GM23338 (cell line): Measurements from ENCODE around the gene BRINP2. TPM values are rescaled to one million over a fixed set of nuclear protein-coding genes. Genes with fewer than 3 reads are reported as not detected.
A peak's percentile ranks its signal among the peaks of the same experiment; 100 is the strongest.
"Not testable (repeated sequence)": the region's sequence is repeated elsewhere in the genome, so short reads cannot be mapped to it uniquely, and the experiment has no call there.

Source experiments
- ATAC-seq: fragments of 200-7000 bp; cut with Tn5 transposase; 3 replicates; pipeline ENCODE4 v1.9.1; 2020
- DNase-seq: peaks from one replicate; pipeline ENCODE4 v3.0.0-alpha.2; 2015; ENCODE audit warnings: low spot score
- H2AFZ ChIP-seq: fragments of 200-600 bp; sonication (generic); 2 replicates; pipeline ENCODE4 v1.8.0; 2016; ENCODE audit warnings: antibody characterized with exemption, mild to moderate bottlenecking, moderate library complexity
- H3F3A ChIP-seq: fragments of 200-600 bp; sonication (generic); replicated peaks from 2 replicates; pipeline ENCODE4 v1.8.0; 2017; ENCODE audit warnings: antibody characterized with exemption, mixed run types, low read depth
- H3K27ac ChIP-seq: fragments of 200-600 bp; sonication (generic); 2 replicates; pipeline ENCODE4 v1.6.1; 2016; ENCODE audit warnings: low read depth
- H3K27me3 ChIP-seq: fragments of 200-600 bp; sonication (generic); 2 replicates; pipeline ENCODE4 v1.8.0; 2016; ENCODE audit warnings: mild to moderate bottlenecking, mixed run types, moderate library complexity; ENCODE audit not compliant: insufficient read depth
- H3K36me3 ChIP-seq: fragments of 200-600 bp; sonication (generic); 2 replicates; pipeline ENCODE4 v1.8.0; 2016; ENCODE audit warnings: mild to moderate bottlenecking; ENCODE audit not compliant: insufficient read depth
- H3K4me1 ChIP-seq: fragments of 200-600 bp; sonication (generic); 2 replicates; pipeline ENCODE4 v1.8.0; 2016; ENCODE audit warnings: mild to moderate bottlenecking, moderate library complexity; ENCODE audit not compliant: insufficient read depth
- H3K4me2 ChIP-seq: fragments of 200-600 bp; sonication (generic); 2 replicates; pipeline ENCODE4 v1.7.1; 2017; ENCODE audit warnings: mixed run types
- H3K4me3 ChIP-seq: fragments of 200-600 bp; sonication (generic); 2 replicates; pipeline ENCODE4 v1.6.1; 2016; ENCODE audit warnings: mixed run types
- H3K79me2 ChIP-seq: fragments of 200-600 bp; sonication (generic); replicated peaks from 2 replicates; pipeline ENCODE4 v1.8.0; 2017; ENCODE audit warnings: mild to moderate bottlenecking; ENCODE audit not compliant: insufficient read depth
- H3K9me2 ChIP-seq: fragments of 200-600 bp; sonication (generic); 2 replicates; pipeline ENCODE4 v1.8.0; 2017; ENCODE audit not compliant: insufficient read depth
- H4K20me1 ChIP-seq: fragments of 200-600 bp; sonication (generic); replicated peaks from 2 replicates; pipeline ENCODE4 v1.8.0; 2017; ENCODE audit warnings: mild to moderate bottlenecking; ENCODE audit not compliant: insufficient read depth
- H3K27ac Mint-ChIP-seq: 2 replicates; pipeline ENCODE4 v1.8.0; 2020; ENCODE audit warnings: inconsistent platforms, mild to moderate bottlenecking, moderate library complexity, mixed read lengths
- H3K27me3 Mint-ChIP-seq: 3 replicates; pipeline ENCODE4 v1.8.0; 2022; ENCODE audit warnings: low read depth, mild to moderate bottlenecking, moderate library complexity, mixed read lengths, inconsistent platforms; ENCODE audit not compliant: insufficient read depth, poor library complexity
- H3K36me3 Mint-ChIP-seq: 3 replicates; pipeline ENCODE4 v1.8.0; 2021; ENCODE audit warnings: low read depth, mild to moderate bottlenecking, inconsistent platforms, moderate library complexity, mixed read lengths
- H3K4me1 Mint-ChIP-seq: 3 replicates; pipeline ENCODE4 v1.8.0; 2020; ENCODE audit warnings: mild to moderate bottlenecking, inconsistent platforms, mixed read lengths
- H3K4me3 Mint-ChIP-seq: 3 replicates; pipeline ENCODE4 v1.8.0; 2021; ENCODE audit warnings: moderate library complexity, mild to moderate bottlenecking, inconsistent platforms, mixed read lengths
- H3K9me3 Mint-ChIP-seq: 3 replicates; pipeline ENCODE4 v1.8.0; 2020; ENCODE audit warnings: moderate library complexity, mild to moderate bottlenecking, inconsistent platforms, mixed read lengths
- CREB1 ChIP-seq: fragments of 250-450 bp; sonication (Bioruptor Pico); IDR thresholded peaks from 2 replicates; pipeline ENCODE4 v1.5.0; 2020; ENCODE audit warnings: low read depth, mild to moderate bottlenecking, moderate library complexity
- EZH2 ChIP-seq: fragments of 200-600 bp; sonication (generic); IDR thresholded peaks from one replicate; pipeline ENCODE4 v1.8.0; 2017; ENCODE audit warnings: antibody characterized with exemption, mild to moderate bottlenecking, low read depth; ENCODE audit not compliant: unreplicated experiment
- EZH2phosphoT487 ChIP-seq: fragments of 200-600 bp; sonication (generic); IDR thresholded peaks from one replicate; pipeline ENCODE4 v1.8.1; 2018; ENCODE audit warnings: antibody characterized with exemption; ENCODE audit not compliant: unreplicated experiment
- POLR2AphosphoS5 ChIP-seq: IDR thresholded peaks from 2 replicates; pipeline ENCODE4 v1.6.1; 2016; ENCODE audit warnings: antibody characterized with exemption, low read depth
- STAT1 ChIP-seq: IDR thresholded peaks from one replicate; pipeline ENCODE4 v1.6.1; 2016; ENCODE audit warnings: antibody characterized with exemption; ENCODE audit not compliant: unreplicated experiment
- ZNF114 ChIP-seq: fragments of 250-450 bp; sonication (Bioruptor Pico); IDR thresholded peaks from 2 replicates; pipeline ENCODE4 v1.5.0; 2020; ENCODE audit warnings: mild to moderate bottlenecking, moderate library complexity
- polyA plus RNA-seq: library from polyadenylated mRNA; unstranded; fragments of >200 nt; fragmentation: Nextera tagmentation; extraction: Ambion mirVana; gene quantifications from 2 replicates; pipeline ENCODE4 v1.2.1, GENCODE V29; 2016
- total RNA-seq: library from RNA; depleted of rRNA; stranded (reverse); fragments of >200 nt; shearing (Covaris generic); gene quantifications from 2 replicates; pipeline ENCODE4 v1.2.3, GENCODE V29; 2014
- TF ChIP-seq, protein P1 (sequence below): IDR thresholded peaks from one replicate; pipeline ENCODE4 v1.6.1; 2018; ENCODE audit warnings: antibody characterized with exemption; ENCODE audit not compliant: unreplicated experiment

The BRINP2 gene
- total and polyA plus RNA-seq, 2 experiments from 2014 or later: 0.10 to 0.52 TPM

DNA sequence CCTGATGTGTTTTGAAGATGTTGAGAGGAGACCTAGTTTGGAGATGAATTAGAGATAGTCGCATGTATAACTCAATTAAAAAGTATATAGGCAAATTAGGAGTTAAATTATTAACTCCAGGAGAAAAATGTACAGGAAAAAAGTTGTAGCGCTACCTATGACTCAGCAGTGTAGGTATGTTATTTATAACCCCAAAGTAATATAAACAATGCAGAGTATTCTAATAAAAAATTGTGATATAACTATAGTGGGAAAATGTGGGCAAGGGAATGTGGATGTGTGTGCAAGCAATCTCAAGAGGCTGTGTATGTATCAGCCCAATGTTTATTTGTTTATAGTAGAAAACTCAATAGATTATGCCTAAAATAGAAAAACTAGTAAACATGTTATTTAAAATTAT, 144.5 kb downstream of the BRINP2 start (continued):
- no peak for TF ChIP-seq CREB1 (CRISPR knock-in tag)
- TF ChIP-seq ZNF114 (CRISPR knock-in tag): no peak

DNA sequence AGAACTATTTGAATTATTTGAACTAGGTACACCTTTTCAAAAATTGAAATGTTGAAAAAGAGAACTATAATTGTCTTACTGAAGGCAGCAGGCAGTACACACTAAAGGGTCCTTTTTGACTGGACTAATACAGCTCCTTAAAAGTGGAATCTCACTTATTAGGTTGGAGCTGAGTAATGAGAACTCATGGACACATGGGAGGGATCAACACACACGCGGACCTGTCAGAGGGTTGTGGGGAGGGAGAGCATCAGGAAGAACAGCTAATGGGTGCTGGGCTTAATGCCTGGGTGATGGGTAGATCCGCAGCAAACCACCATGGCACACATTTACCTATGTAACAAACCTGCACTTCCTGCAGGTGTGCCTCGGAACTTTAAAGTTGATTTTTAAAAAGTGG, 145.0 kb downstream of the BRINP2 start:
- no peak overlapping the region for H3K27ac ChIP-seq
- no peaks in the 10 kb centered on the region for H3K27me3 ChIP-seq
- 0 out of 2 replicates have a peak, but pooled peaks cover 5% of the 10 kb centered on the region for H3K4me1 ChIP-seq
- Mint-ChIP-seq H3K27ac (no peak overlapping the region), H3K9me3 (peaks cover 3% of the 10 kb centered on the region; the same call in 1 of the 3 replicates), H3K4me1 (peaks cover 6% of the 10 kb centered on the region), H3K27me3 (peaks cover 3% of the 10 kb centered on the region), H3K4me3 (no peak overlapping the region), H3K36me3 (no peaks in the 10 kb centered on the region)
- H3K4me2 ChIP-seq: no peak overlapping the region
- H3K36me3 ChIP-seq: no peaks in the 10 kb centered on the region
- H4K20me1 ChIP-seq: no peaks in the 10 kb centered on the region
- ATAC-seq: no peak
- H3K4me3 ChIP-seq: no peak overlapping the region
- peak overlapping the region; percentile 83; the same call in 1 of the 2 replicates for H2AFZ ChIP-seq
- H3K9me2 ChIP-seq: no peaks in the 10 kb centered on the region
- H3F3A ChIP-seq: no peaks in the 10 kb centered on the region
- H3K79me2 ChIP-seq: no peaks in the 10 kb centered on the region
- no peak for DNase-seq
- TF ChIP-seq POLR2AphosphoS5 (no peak), EZH2 (no peak)
- TF ChIP-seq, protein P1, sequence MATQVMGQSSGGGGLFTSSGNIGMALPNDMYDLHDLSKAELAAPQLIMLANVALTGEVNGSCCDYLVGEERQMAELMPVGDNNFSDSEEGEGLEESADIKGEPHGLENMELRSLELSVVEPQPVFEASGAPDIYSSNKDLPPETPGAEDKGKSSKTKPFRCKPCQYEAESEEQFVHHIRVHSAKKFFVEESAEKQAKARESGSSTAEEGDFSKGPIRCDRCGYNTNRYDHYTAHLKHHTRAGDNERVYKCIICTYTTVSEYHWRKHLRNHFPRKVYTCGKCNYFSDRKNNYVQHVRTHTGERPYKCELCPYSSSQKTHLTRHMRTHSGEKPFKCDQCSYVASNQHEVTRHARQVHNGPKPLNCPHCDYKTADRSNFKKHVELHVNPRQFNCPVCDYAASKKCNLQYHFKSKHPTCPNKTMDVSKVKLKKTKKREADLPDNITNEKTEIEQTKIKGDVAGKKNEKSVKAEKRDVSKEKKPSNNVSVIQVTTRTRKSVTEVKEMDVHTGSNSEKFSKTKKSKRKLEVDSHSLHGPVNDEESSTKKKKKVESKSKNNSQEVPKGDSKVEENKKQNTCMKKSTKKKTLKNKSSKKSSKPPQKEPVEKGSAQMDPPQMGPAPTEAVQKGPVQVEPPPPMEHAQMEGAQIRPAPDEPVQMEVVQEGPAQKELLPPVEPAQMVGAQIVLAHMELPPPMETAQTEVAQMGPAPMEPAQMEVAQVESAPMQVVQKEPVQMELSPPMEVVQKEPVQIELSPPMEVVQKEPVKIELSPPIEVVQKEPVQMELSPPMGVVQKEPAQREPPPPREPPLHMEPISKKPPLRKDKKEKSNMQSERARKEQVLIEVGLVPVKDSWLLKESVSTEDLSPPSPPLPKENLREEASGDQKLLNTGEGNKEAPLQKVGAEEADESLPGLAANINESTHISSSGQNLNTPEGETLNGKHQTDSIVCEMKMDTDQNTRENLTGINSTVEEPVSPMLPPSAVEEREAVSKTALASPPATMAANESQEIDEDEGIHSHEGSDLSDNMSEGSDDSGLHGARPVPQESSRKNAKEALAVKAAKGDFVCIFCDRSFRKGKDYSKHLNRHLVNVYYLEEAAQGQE: no peak

DNA sequence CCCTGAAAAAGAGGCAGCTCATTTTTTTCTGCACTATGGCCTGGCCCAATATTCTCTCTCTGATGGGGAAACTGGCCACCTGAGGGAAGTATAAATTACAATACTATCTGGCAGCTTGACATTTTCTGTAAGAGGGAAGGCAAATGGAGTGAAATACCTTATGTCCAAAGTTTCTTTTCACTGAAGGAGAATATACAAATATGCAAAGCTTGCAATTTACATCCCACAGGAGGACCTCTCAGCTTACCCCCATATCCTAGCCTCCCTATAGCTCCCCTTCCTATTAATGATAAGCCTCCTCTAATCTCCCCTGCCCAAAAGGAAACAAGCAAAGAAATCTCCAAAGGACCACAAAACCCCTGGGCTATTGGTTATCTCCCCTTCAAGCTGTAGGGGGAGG, 150.7 kb downstream of the BRINP2 start:
- not testable (repeated sequence) for H3K9me2 ChIP-seq, H3K27ac Mint-ChIP-seq, H2AFZ ChIP-seq, H3K4me1 ChIP-seq, H4K20me1 ChIP-seq, DNase-seq, H3K36me3 Mint-ChIP-seq, H3K4me3 ChIP-seq, ATAC-seq, H3K27me3 ChIP-seq, H3K4me2 ChIP-seq, H3F3A ChIP-seq, H3K36me3 ChIP-seq, H3K9me3 Mint-ChIP-seq, H3K79me2 ChIP-seq, H3K27ac ChIP-seq, H3K4me3 Mint-ChIP-seq, H3K27me3 Mint-ChIP-seq
- H3K4me1 Mint-ChIP-seq: peaks cover 13% of the 10 kb centered on the region

DNA sequence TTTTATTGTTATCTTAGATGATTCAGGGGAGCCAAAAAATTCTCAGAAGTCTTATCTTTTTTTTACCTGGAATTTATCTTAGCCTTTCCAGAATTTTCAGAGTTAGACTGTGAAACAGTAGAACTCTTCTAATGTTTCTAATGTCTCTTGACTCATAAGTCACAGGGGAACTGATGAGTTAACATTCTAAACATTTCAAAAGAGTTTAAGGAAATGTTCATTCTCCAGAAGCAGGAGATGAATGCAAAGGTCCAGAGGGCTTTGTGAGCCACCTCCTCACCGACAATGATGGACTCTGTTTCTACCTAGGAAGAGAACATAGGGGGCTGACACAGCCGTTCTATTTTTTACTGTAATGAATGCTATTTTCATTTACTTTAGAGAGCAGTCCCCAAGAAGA, 157.5 kb downstream of the BRINP2 start:
- ATAC-seq (no peak), DNase-seq (no peak)
- no peaks in the 10 kb centered on the region for H3K4me1 Mint-ChIP-seq
- H3K9me2 ChIP-seq: no peaks in the 10 kb centered on the region; the same call in 1 of the 2 replicates
- no peaks in the 10 kb centered on the region for H4K20me1 ChIP-seq
- no peak overlapping the region for H3K4me3 Mint-ChIP-seq
- no peak overlapping the region for H3K27ac ChIP-seq
- no peaks in the 10 kb centered on the region; the same call in 1 of the 2 replicates for H3K36me3 ChIP-seq
- H3K4me3 ChIP-seq: no peak overlapping the region
- no peak overlapping the region for H2AFZ ChIP-seq
- H3K4me1 ChIP-seq: no peaks in the 10 kb centered on the region
- no peaks in the 10 kb centered on the region for H3K27me3 Mint-ChIP-seq
- H3K9me3 Mint-ChIP-seq: peaks cover 3% of the 10 kb centered on the region; the same call in 2 of the 3 replicates
- H3K79me2 ChIP-seq: no peaks in the 10 kb centered on the region
- no peaks in the 10 kb centered on the region for H3K27me3 ChIP-seq
- no peak overlapping the region for H3K4me2 ChIP-seq
- no peak overlapping the region for H3K27ac Mint-ChIP-seq
- no peaks in the 10 kb centered on the region for H3K36me3 Mint-ChIP-seq
- H3F3A ChIP-seq: no peaks in the 10 kb centered on the region
- TF ChIP-seq ZNF114 (CRISPR knock-in tag): no peak
- TF ChIP-seq EZH2phosphoT487: no peak
- TF ChIP-seq STAT1: no peak
